ENCODE measurements around the gene NSUN3. TPM values are rescaled to one million over a fixed set of nuclear protein-coding genes. Genes with fewer than 3 reads are reported as not detected.

The NSUN3 gene
- polyA plus RNA-seq, 10 donors = 5.2 to 9.1 (median 7.9) TPM

DNA sequence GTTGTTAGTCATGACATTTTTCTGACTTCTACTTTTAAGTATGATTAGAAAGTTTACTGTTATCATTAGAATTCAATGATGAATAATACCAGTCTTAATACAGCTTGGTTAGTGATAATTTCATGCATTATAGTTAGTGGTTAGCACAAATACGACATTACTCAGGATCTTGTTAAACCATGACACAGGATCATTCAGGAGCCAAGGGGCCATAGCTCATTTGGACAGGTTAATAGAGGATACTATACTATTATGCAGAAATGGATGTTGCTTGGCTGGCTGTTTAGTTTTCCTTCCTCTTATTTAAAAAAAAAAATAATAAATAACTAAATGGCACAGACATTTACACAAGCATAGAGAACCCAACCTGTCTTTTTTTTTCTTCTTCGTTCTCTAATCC lies 55.5 kb downstream of the NSUN3 start:
- no peak for DNase-seq

DNA sequence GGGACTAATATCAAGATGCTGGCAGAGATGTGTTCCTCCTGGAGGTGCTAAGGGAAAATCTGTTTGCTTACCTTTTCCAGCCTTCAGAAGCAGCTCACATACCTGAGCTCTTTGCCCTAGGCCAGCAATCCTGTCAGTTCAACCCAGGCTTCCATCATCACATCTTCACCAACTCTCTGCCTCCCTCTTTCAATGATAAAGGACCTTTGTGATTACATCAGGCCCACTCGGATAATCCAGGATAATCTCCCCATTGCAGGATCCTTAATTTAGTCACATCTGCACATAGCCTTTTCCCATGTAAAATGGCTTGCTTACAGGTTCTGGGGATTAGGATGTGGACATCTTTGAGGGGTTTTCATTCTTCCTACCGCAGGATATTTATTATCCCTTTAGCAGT lies 58.3 kb downstream of the NSUN3 start:
- no peak for DNase-seq

DNA sequence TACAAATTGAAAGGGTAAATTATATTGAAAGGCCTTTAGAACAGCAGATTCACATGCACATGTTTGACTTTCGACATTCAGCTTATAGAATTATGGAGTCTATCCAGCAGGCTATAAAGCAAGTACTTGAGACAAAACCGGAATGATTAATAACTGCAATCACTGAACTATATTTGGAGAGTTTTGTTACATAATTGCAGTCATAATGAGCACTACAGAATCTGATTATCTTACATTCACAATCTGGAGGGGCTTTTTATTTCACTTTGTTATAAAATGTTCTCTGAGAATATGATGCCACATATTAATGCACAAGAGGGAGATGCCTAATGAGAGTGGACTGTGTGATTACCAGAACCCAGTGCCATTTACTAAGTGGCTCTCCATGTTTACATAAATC lies 64.3 kb downstream of the NSUN3 start:
- DNase-seq = no peak

DNA sequence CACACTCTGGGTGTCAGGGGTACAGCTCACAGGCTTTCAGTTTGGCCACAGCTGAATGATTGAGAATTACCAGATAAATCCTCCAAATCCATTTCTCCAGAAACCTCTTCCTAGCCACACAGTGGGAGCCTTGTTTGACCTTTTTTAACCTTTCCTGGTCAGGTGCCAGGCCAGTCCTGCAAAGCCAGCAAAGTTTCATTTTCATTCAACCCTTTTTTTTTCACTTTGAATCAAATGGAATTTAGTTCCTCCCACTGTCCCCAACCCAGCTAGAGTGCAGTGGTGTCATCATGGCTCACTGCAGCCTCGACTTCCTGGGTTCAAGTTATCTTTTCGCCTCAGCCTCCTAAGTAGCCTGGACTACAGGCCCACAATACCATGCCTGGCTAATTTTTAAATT lies 67.8 kb downstream of the NSUN3 start:
- no peak for DNase-seq

DNA sequence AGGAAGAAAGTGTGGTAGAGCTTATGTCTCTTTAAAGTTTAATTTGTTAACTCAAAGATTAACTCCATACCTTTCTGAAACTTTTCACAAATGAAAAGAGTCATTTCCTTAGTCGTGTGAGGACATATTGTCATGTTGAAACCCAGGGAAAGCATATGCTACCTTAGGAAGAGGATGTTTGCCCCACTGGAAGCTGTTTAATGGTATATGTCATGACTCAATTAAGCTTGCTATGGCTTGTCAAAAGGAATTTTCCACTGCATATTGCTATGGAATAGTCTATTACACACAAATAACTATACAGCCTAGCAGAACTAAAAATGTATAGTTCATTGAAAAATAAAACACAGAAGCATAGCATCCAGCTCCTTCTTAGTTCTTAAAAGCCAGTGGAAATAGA lies 69.9 kb downstream of the NSUN3 start:
- no peak for DNase-seq

DNA sequence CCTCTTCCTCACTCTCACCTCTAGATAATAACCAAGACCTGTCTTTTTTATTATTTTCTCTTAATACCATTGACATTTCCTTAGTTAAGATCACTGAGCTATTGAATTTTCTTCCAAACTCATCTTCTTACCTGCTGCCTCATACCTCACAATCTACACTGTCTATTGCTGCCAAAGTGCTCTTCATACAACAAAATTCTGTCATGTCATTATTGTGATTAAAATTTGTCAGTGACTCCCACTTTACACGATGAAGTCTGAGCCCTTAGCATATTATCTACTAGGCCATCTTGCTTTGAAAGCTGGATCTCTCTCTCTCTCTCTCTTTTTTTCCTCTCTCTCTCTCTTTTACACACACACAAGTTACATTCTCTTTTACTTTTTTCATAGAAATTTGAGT lies 73.3 kb downstream of the NSUN3 start:
- DNase-seq = no peak

DNA sequence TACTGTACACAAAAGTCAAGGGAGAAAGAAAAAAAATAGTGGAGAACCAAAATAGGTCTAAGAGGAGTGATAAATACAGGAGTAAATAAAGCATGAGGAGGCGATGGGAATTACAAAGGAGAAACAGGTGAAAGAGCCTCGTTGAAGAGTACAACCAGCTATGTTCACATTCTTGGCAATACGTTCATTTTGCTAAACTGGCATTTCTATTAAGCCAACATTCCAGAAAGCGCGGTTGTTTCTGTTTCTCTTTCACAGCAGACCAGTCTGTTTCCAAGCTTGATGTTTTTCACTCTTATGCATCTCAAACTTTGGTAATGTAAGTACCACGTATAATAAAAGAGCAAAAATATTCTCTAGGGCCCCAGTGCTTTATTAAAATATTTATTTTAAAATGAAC lies 74.5 kb downstream of the NSUN3 start:
- DNase-seq = no peak

DNA sequence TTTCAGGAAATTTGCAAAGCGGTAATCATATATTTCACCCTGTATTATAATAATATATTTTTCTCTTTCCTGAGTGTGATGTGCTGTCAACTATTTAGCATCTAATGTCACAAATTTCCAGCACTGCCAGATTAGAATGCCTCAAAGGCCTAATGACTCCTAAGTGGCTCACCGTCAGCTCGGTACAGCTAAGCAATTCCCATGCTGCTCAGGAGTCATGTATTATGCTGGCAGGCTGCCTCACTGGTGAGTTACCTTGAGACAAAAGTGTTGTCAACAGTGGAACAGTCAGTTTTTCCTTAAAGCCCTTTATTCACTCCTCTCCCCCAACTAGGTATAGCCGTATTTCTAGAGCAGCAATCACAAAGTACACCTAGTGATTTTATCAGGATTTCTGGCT lies 83.6 kb downstream of the NSUN3 start:
- no peak for DNase-seq

DNA sequence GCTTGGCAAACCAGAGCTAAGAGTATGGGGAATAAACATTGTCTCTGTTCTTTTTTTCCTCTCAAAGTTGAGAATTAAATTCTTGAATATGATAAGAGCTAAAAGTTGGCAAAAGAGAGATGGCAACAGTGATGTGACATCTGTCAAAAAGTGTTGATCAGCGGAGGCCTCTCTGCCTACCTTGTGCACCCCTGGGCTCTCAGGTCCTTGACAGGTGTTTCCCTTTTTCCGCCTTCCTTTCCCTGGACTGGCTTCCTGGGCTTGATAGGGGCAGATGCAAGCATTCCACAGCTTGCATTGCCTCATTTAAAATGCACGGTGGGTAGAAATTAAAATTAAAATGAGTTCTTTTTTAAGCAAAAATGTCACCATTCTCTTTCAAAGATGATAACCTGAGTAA lies 84.2 kb downstream of the NSUN3 start:
- no peak for DNase-seq

DNA sequence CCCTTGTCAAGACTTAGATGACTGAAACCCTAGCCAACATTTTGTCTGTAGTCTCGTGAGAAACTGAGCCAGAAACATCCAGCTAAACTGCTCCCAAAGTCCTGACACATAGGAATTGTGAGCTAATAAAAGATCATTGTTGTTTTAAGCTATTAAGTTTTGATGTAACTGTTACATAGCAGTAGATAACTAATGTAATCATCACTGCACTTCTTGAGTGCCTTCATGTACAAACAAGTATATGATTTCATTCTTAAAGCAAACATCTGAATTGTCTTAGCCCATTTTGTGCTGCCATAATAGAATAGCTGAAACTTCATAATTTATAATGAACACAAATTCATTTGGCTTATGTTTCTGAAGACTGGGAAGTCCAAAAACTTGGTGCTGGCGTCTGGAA lies 87.3 kb downstream of the NSUN3 start:
- no peak for DNase-seq

DNA sequence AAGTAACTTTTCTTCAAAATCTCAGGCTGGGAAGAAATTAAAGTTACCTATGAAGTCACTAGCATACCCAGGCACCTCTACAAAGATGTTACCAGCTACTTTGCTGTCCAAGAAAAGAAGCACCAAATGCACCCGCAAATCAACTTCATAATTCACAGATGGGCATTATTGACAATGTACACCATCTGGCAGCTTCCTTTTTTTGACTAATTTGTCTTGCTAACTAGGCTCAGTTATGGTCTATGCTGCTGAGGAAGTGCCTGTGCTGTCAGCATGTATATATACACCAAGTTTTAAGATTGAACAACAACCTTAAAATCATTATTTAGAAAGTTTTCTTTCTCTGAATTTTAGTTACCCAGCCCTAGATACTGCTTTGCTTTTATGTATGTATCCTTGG lies 93.8 kb downstream of the NSUN3 start:
- DNase-seq = no peak

DNA sequence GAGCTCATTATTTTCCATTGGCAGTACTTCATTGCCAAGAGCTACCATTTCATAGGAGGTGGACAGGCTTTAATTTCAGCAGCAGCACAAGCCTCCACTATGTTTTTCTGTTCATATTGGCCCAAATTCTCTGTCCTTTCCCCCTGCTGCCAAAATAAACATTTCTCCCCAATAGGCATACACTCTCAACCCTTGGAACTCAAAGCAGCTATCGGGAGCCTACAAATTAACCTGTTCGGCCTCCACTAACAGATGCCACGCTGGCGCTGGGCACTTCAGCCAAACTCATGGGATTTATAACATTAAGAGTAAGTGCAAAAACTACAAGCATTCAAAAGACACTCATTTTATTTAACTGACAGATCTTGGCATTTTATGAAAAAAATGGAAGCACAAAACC lies 95.7 kb downstream of the NSUN3 start:
- DNase-seq = no peak

DNA sequence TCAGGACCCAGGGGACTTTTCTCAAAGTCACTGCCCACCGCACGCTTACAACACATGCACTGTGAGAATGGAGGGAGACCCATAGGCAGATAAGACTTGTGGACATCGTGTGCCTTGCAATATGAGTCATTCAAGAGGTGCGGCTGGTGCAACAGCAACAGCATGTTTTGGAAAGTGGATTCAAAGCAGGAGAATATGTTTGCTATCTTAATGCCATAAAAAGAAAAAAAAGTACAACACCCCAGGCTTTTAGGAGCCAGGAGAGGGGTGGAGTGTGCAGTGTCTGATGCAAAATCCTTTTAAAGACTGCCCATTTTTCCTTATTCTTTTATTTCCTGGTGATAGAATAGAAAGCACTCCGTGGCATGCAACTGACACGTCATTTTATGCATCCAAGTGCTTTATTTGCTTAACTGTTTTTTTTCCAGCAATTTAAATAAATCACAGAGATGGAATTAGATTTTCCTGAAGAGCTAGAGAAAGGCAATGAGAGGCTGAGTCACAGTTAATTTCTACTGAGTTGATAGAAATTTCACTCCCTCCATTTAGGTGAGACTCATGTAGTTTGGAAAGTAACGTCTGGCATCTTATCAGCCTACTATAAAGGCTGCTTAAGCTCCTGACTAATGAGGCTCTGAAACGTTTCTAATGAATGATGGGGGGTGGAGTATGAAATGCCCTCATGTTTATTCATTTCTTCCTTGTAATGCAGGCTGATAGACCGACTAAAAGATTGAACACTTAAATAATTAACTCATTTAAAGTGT lies 96.4 kb downstream of the NSUN3 start:
- no peak for DNase-seq

DNA sequence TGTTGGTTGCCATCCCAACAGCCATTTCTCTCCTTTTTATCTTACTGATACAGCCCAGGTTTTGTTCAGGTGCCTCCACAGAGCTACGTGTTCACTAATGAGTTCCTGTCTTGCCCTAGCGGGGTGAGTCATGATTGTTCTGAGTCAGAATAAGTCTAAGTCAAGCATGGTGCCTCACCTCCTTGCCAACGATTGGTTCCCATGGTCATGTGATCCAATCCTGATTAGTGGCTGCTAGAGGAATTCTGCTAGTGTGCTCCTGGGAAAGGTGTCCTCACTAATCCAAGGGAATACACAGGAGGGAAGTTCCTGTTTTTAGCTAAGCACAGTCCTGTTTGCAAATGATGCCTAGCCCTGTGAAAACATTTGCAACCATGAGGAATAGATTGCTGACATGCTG lies 99.8 kb downstream of the NSUN3 start:
- DNase-seq = no peak

DNA sequence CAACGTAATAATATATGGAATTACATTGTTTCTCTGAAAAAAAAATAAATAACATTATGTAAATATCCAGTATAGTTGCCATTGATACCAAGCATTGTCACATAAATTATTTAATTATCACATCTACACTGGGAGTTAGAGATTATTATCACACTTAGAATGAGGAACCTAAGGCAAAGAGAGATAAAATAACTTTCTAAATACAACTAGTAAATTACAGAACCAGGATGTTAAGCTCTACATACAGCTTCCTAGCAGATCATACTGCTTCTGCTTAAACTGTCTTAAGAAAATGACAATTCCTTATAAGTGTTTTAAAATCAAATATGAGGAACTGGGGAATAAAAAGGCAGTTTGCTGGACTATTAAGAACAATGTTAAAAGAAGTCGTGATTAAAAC lies 104.5 kb downstream of the NSUN3 start:
- no peak for DNase-seq

DNA sequence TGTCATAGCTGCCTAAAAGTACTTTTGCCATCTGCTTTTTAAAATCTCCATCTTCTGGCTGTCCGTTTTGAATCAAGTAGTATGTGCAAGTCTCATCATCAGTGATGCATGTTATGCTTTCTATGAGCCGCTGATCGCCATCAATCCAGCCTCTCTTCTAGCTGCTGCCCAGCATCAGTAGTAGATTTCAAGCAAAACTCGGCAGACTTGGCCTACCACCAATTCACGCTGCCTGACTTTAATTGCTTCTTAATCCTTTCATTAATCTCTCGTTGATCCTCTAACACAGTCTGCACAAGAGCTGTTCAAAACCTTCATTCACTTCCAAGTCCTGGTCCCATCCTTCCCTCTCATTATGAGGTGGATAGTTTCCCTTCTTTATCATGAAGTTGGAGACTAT lies 104.9 kb downstream of the NSUN3 start:
- no peak for DNase-seq

DNA sequence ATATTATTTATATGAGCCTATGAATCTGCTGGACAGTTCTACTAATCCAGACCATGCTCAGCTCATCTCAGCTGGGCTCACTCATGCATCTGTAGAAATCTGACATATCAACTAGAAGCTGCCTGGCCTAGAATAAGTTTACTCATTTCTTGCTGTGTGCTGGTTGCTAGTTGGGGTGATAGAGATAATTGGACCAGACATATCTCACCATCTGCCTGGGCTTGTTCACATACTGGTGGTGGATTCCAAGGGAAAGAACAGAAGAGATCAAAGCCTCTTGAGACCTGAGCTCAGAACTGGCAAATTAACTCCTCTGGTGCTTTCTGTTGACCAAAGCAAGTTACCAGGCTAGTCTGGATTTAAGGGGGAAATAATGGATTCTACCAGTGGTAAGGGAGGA lies 109.1 kb downstream of the NSUN3 start:
- DNase-seq = no peak

DNA sequence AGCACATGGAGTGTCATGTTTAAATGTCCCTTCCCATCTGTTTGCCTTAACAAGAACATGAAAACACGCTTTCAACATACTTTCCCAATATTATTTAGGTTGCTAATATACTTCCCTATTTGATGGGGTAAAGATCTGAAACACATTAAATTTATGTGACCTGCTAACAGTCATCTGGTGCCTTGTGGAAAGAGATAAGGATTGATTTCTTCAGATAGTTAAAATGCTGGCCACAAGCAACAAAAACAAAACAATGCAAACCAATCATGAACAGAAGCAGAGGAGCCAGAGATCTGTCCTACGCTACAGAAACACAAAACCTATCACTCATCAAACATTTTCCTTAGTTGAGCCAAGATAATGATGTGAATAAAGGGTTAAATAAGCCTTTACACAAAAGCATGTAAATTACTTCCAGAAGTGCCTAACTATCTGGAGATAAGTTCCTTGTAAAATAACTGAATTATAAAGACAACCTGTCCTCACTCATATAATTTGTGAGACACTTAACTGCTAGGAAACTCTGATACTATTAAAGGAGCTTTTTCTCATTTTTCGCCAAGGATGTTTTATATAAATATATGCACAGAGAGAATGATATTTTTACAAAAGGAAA lies 109.9 kb downstream of the NSUN3 start:
- DNase-seq = no peak

DNA sequence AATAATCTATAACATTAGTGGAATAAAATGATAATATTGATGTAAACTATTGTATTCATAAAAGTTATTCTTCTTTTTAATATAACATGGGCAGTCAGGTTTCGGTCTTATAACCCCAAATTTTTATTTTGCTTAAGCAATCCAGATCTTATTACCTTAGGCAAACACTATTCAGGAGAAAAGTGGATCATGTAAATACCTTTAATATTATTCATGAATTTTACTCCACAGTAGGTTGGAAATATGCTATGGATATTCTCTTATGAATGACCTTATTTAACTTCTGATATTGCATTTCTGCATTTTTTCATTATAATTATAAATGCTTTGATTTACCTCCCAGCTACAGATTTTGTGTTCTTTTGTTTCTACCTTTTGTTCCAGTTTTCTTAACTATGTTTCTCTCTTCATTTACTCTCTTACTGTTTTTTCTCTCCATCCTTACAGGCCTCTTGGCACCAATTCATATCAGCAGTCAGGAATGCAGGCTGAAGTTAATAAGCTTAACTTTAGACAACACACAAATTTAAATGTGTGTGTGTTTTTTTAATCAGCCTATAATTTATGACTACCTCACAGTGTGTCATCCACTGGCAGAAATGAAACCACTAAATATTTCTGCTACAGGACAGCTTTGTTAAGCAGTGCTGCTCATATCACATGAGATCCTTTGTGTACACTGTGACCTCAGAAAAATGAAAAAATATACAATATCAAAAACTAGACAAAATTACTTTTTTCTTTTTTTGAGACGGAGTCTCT lies 111.0 kb downstream of the NSUN3 start:
- no peak for DNase-seq

DNA sequence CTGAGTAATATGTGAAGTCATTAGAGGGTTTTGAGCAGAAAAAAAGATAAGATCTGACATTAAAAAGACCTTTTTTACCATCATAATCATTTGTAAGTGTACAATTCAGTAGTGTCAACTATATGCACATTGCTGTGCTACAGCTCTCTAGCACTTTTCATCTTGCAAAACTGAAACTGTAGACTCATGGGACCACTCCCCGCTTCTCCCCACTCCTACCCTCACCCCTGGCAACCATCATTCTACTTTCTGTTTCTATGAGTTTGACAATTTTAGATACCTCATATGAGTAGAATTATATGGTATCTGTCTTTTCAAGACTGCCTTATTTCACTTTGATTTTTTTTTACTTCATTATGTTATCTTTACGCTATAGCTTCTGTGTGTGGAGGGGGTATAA lies 112.8 kb downstream of the NSUN3 start:
- DNase-seq = no peak

DNA sequence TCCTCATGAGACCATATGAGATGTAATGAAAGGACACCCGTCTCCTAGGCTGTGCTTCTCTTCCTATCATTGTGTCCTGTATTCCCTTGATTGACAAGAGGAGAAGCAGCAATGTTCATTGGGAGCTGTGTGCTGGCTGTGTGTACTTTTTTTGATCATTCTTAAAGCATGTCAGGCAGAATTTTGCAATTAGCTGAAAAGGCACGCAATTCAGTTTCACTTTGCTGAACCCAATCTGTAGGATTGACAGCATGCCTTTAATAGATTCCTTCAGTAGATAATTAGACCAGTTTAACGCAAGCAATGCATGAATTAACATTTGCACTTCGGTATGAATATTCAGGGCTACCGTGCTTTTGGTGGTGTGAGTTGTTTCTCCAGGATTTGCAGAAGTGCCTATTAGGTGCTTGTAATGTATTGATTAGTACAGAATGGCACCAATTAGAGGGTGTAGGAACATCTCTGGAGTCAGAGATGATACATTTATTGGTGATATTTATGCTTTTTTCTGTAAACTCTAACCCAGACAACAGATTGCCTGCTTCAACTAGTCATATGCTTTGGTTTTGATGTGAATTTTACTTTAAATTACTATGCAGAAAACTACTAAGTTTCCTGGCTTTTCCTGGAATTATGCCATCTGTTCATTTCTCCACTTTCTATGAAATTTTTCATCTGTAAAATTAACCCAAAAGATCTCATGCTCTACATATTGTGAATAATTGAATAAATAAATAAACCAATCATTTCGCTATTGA lies 114.3 kb downstream of the NSUN3 start:
- DNase-seq = no peak
